Measurements from ENCODE around the gene NEURL1B.
A peak's percentile ranks its signal among the peaks of the same experiment; 100 is the strongest.
"Not testable (repeated sequence)": the region's sequence is repeated elsewhere in the genome, so short reads cannot be mapped to it uniquely, and the experiment has no call there.

Gene NEURL1B

DNA sequence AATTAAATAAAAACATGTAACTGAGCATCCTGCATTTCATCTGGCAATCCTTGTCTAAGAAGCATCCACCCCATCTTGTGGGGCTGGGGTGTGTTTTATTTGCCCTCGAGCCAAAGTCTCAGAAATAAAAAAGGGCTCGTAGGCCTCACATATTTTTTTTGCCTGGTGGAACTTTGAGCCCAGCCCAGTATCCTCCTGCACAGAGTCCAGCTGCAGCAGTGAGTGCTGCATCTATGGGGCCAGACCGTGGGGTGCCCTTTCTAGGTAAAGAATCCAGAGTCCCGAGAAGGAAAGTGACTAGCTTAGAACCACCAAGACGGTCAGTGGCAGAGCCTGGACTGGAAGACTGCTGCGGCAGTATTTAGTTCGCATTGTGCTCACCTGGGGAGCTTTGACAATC, 33.1 kb downstream of the NEURL1B start:
- no peak overlapping the region for H4K91ac ChIP-seq (ENCODE audit: low read length)
- H2BK12ac ChIP-seq (ENCODE audit: low read length in 2 of 2): no peak overlapping the region
- H3K9me3 ChIP-seq (ENCODE audit: control insufficient read depth, low read length): no peaks in the 10 kb centered on the region
- H3K27me3 ChIP-seq (ENCODE audit: control insufficient read depth in 1 of 2, insufficient read depth in 1 of 2, low read length in 2 of 2): peaks cover 3 to 4% of the 10 kb centered on the region in 2 experiments
- no peak overlapping the region for H3K9ac ChIP-seq (ENCODE audit: low read length)
- no peak for DNase-seq
- no peak overlapping the region for H3K4me2 ChIP-seq (ENCODE audit: low read length, poor library complexity, severe bottlenecking)
- no peak overlapping the region for H4K8ac ChIP-seq (ENCODE audit: low read length)
- no peak overlapping the region for H3K18ac ChIP-seq (ENCODE audit: low read depth in 1 of 2, low read length in 2 of 2)
- peaks cover 0 to 4% of the 10 kb centered on the region in 2 experiments for H3K36me3 ChIP-seq (ENCODE audit: control insufficient read depth in 1 of 2, insufficient read depth in 2 of 2, low read depth in 1 of 2, low read length in 2 of 2)
- H3K23ac ChIP-seq (ENCODE audit: low read length in 2 of 2): no peak overlapping the region
- no peak overlapping the region for H3K4me3 ChIP-seq (ENCODE audit: insufficient read depth in 1 of 2, low read depth in 1 of 2, low read length in 2 of 2)
- no peak overlapping the region for H3K27ac ChIP-seq (ENCODE audit: low read length, poor library complexity, severe bottlenecking)
- no peaks in the 10 kb centered on the region for H3K79me1 ChIP-seq (replicated peaks; ENCODE audit: low read length, poor library complexity, severe bottlenecking)
- no peak overlapping the region for H2AFZ ChIP-seq (ENCODE audit: low read depth, low read length)
- H2BK5ac ChIP-seq (ENCODE audit: low read depth, low read length, poor library complexity, severe bottlenecking): no peak overlapping the region
- H3K4me1 ChIP-seq (ENCODE audit: control insufficient read depth, insufficient read depth, low read depth, low read length): peaks cover 4% of the 10 kb centered on the region
- no peak overlapping the region for H2BK15ac ChIP-seq (ENCODE audit: low read depth, poor library complexity, severe bottlenecking)
- over 99% methylated on average over 7 of the region's 7 CpGs for WGBS
- H2BK120ac ChIP-seq (ENCODE audit: low read depth, low read length): no peak overlapping the region
- H2AK5ac ChIP-seq (ENCODE audit: low read length, severe bottlenecking): no peak overlapping the region
- H3K4ac ChIP-seq (ENCODE audit: low read depth in 1 of 2, low read length in 2 of 2): no peak overlapping the region
- no peak overlapping the region for H3K14ac ChIP-seq (ENCODE audit: low read length in 2 of 2)

GRCh38 chr5:172676914-172677475, 35.9 kb downstream of the NEURL1B start:
- H4K8ac ChIP-seq (ENCODE audit: low read length): no peak overlapping the region
- H3K18ac ChIP-seq (ENCODE audit: low read depth in 1 of 2, low read length in 2 of 2): no peak overlapping the region
- WGBS: 93% methylated on average over 15 of the region's 15 CpGs
- no peak overlapping the region for H3K4ac ChIP-seq (ENCODE audit: low read depth in 1 of 2, low read length in 2 of 2)
- H3K27ac ChIP-seq (ENCODE audit: low read length, poor library complexity, severe bottlenecking): no peak overlapping the region
- H2BK15ac ChIP-seq (ENCODE audit: low read depth, poor library complexity, severe bottlenecking): no peak overlapping the region
- H3K4me3 ChIP-seq (ENCODE audit: insufficient read depth in 1 of 2, low read depth in 1 of 2, low read length in 2 of 2): no peak overlapping the region
- H3K9me3 ChIP-seq (ENCODE audit: control insufficient read depth, low read length): no peaks in the 10 kb centered on the region
- no peak for DNase-seq
- H3K27me3 ChIP-seq (ENCODE audit: control insufficient read depth in 1 of 2, insufficient read depth in 1 of 2, low read length in 2 of 2): no peaks in the 10 kb centered on the region
- no peak overlapping the region for H3K23ac ChIP-seq (ENCODE audit: low read length in 2 of 2)
- no peak overlapping the region for H2BK12ac ChIP-seq (ENCODE audit: low read length in 2 of 2)
- no peaks in the 10 kb centered on the region for H3K79me1 ChIP-seq (replicated peaks; ENCODE audit: low read length, poor library complexity, severe bottlenecking)
- H2AFZ ChIP-seq (ENCODE audit: low read depth, low read length): no peak overlapping the region
- no peaks in the 10 kb centered on the region for H3K36me3 ChIP-seq (ENCODE audit: control insufficient read depth in 1 of 2, insufficient read depth in 2 of 2, low read depth in 1 of 2, low read length in 2 of 2)
- H3K14ac ChIP-seq (ENCODE audit: low read length in 2 of 2): no peak overlapping the region
- no peak overlapping the region for H2AK5ac ChIP-seq (ENCODE audit: low read length, severe bottlenecking)
- no peaks in the 10 kb centered on the region for H3K4me1 ChIP-seq (ENCODE audit: control insufficient read depth, insufficient read depth, low read depth, low read length)
- no peak overlapping the region for H3K4me2 ChIP-seq (ENCODE audit: low read length, poor library complexity, severe bottlenecking)
- H3K9ac ChIP-seq (ENCODE audit: low read length): no peak overlapping the region
- H2BK5ac ChIP-seq (ENCODE audit: low read depth, low read length, poor library complexity, severe bottlenecking): no peak overlapping the region
- H4K91ac ChIP-seq (ENCODE audit: low read length): no peak overlapping the region
- H2BK120ac ChIP-seq (ENCODE audit: low read depth, low read length): no peak overlapping the region

GRCh38 chr5:172678362-172678874, 37.4 kb downstream of the NEURL1B start:
- H3K9me3 ChIP-seq (ENCODE audit: control insufficient read depth, low read length); H3K23ac ChIP-seq (ENCODE audit: low read length in 2 of 2); H4K8ac ChIP-seq (ENCODE audit: low read length); H4K91ac ChIP-seq (ENCODE audit: low read length); H3K4me2 ChIP-seq (ENCODE audit: low read length, poor library complexity, severe bottlenecking); H2BK12ac ChIP-seq (ENCODE audit: low read length in 2 of 2); H3K9ac ChIP-seq (ENCODE audit: low read length); H3K4me1 ChIP-seq (ENCODE audit: control insufficient read depth, insufficient read depth, low read depth, low read length); H2BK120ac ChIP-seq (ENCODE audit: low read depth, low read length); H2BK15ac ChIP-seq (ENCODE audit: low read depth, poor library complexity, severe bottlenecking); H3K27me3 ChIP-seq (ENCODE audit: control insufficient read depth in 1 of 2, insufficient read depth in 1 of 2, low read length in 2 of 2); H3K18ac ChIP-seq (ENCODE audit: low read depth in 1 of 2, low read length in 2 of 2); H2BK5ac ChIP-seq (ENCODE audit: low read depth, low read length, poor library complexity, severe bottlenecking); H3K4ac ChIP-seq (ENCODE audit: low read depth in 1 of 2, low read length in 2 of 2); H3K14ac ChIP-seq (ENCODE audit: low read length in 2 of 2); H3K36me3 ChIP-seq (ENCODE audit: control insufficient read depth in 1 of 2, insufficient read depth in 2 of 2, low read depth in 1 of 2, low read length in 2 of 2); DNase-seq; H2AFZ ChIP-seq (ENCODE audit: low read depth, low read length); H3K4me3 ChIP-seq (ENCODE audit: insufficient read depth in 1 of 2, low read depth in 1 of 2, low read length in 2 of 2); H2AK5ac ChIP-seq (ENCODE audit: low read length, severe bottlenecking); H3K27ac ChIP-seq (ENCODE audit: low read length, poor library complexity, severe bottlenecking); H3K79me1 ChIP-seq (replicated peaks; ENCODE audit: low read length, poor library complexity, severe bottlenecking): not testable (repeated sequence)
- WGBS: 98% methylated on average over 4 of the region's 5 CpGs

DNA sequence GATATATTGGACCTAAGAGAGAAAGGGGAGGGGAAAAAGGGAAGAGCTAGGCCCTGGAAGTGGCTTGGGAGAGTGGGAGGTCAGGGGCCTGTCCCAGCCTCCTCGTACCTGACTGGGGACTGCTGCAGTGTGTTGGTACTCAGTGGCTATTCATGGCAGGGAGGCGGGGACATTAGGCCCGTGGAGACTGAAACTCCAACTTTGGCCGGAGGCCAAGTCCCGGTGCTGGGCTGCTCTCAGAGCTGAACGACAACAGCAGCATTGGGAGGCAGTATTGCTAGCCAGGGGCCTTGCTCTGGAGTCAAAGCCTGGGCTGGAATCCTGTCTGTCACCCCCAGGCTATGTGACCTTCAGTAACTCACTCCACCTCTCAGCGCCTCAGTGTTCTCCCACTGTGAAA, 37.8 kb downstream of the NEURL1B start:
- H3K9me3 ChIP-seq (ENCODE audit: control insufficient read depth, low read length): no peaks in the 10 kb centered on the region
- WGBS: 83% methylated on average over 7 of the region's 7 CpGs
- no peak overlapping the region for H3K9ac ChIP-seq (ENCODE audit: low read length)
- no peak overlapping the region for H2BK15ac ChIP-seq (ENCODE audit: low read depth, poor library complexity, severe bottlenecking)
- H3K4me2 ChIP-seq (ENCODE audit: low read length, poor library complexity, severe bottlenecking): no peak overlapping the region
- H2AFZ ChIP-seq (ENCODE audit: low read depth, low read length): no peak overlapping the region
- H3K23ac ChIP-seq (ENCODE audit: low read length in 2 of 2): no peak overlapping the region
- no peak overlapping the region for H2AK5ac ChIP-seq (ENCODE audit: low read length, severe bottlenecking)
- peaks cover 8 to 9% of the 10 kb centered on the region in 2 experiments for H3K27me3 ChIP-seq (ENCODE audit: control insufficient read depth in 1 of 2, insufficient read depth in 1 of 2, low read length in 2 of 2)
- no peak overlapping the region for H3K14ac ChIP-seq (ENCODE audit: low read length in 2 of 2)
- H3K4me3 ChIP-seq (ENCODE audit: insufficient read depth in 1 of 2, low read depth in 1 of 2, low read length in 2 of 2): no peak overlapping the region
- peak overlapping the region in 1 of 2 experiments; percentile 42 for H3K4ac ChIP-seq (ENCODE audit: low read depth in 1 of 2, low read length in 2 of 2)
- H2BK5ac ChIP-seq (ENCODE audit: low read depth, low read length, poor library complexity, severe bottlenecking): no peak overlapping the region
- no peak overlapping the region for H2BK120ac ChIP-seq (ENCODE audit: low read depth, low read length)
- H3K36me3 ChIP-seq (ENCODE audit: control insufficient read depth in 1 of 2, insufficient read depth in 2 of 2, low read depth in 1 of 2, low read length in 2 of 2): peaks cover 0 to 8% of the 10 kb centered on the region in 2 experiments
- no peak for DNase-seq
- peaks cover 7% of the 10 kb centered on the region for H3K4me1 ChIP-seq (ENCODE audit: control insufficient read depth, insufficient read depth, low read depth, low read length)
- no peak overlapping the region for H4K8ac ChIP-seq (ENCODE audit: low read length)
- no peaks in the 10 kb centered on the region for H3K79me1 ChIP-seq (replicated peaks; ENCODE audit: low read length, poor library complexity, severe bottlenecking)
- no peak overlapping the region for H3K18ac ChIP-seq (ENCODE audit: low read depth in 1 of 2, low read length in 2 of 2)
- H3K27ac ChIP-seq (ENCODE audit: low read length, poor library complexity, severe bottlenecking): no peak overlapping the region
- H2BK12ac ChIP-seq (ENCODE audit: low read length in 2 of 2): no peak overlapping the region
- H4K91ac ChIP-seq (ENCODE audit: low read length): no peak overlapping the region

Measured in mesenchymal stem cell (in vitro differentiated cells and primary cell).